GM19099 (cell line): ENCODE data around the gene GDF9.
A peak's percentile ranks its signal among the peaks of the same experiment; 100 is the strongest.

Experiments used
- POLR2A ChIP-seq: IDR thresholded peaks from 3 replicates; pipeline ENCODE4 v1.6.1; 2011; ENCODE audit warnings: low read depth; ENCODE audit not compliant: insufficient read length; ENCODE audit errors: extremely low read depth

GDF9 gene, protein sequence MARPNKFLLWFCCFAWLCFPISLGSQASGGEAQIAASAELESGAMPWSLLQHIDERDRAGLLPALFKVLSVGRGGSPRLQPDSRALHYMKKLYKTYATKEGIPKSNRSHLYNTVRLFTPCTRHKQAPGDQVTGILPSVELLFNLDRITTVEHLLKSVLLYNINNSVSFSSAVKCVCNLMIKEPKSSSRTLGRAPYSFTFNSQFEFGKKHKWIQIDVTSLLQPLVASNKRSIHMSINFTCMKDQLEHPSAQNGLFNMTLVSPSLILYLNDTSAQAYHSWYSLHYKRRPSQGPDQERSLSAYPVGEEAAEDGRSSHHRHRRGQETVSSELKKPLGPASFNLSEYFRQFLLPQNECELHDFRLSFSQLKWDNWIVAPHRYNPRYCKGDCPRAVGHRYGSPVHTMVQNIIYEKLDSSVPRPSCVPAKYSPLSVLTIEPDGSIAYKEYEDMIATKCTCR

DNA sequence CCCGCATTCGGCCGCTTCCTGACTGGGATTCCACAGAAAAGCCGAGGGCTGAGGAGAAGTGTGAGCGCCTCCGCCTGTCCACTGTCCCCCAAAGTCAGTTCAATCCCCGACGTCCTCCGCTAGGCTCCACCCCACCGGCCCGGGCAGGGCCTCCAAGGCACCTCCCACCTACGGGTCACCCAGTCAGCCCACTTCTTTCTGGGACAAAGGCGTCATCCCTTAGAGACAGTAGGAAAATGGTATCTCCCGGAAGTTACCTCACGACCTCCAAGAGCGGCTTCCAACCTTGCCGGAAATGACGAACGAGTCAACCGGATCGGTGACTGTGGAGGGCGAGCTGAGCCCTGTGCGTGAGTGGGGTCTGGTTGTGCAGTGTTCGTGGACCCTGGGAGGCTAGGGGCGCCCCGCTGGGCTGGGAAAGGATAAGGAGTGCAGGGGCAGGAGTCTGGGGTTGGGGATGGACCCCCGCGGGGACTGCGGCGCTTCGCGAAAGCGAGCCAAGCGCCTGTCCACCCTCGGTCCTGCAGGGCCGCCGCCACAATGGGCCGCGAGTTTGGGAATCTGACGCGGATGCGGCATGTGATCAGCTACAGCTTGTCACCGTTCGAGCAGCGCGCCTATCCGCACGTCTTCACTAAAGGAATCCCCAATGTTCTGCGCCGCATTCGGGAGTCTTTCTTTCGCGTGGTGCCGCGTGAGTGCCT, at the start of gene GDF9, which contains the start of gene UQCRQ:
Gene GDF9 (minus strand): TSS at position 128 of the 704 bp plus-strand sequence. CDS start 1,936 bp downstream, outside the sequence.
Gene UQCRQ (plus strand): TSS at position 301 of the 704 bp plus-strand sequence. CDS start 240 bp downstream, at position 541.
- TF ChIP-seq POLR2A = peak; percentile 97

DNA sequence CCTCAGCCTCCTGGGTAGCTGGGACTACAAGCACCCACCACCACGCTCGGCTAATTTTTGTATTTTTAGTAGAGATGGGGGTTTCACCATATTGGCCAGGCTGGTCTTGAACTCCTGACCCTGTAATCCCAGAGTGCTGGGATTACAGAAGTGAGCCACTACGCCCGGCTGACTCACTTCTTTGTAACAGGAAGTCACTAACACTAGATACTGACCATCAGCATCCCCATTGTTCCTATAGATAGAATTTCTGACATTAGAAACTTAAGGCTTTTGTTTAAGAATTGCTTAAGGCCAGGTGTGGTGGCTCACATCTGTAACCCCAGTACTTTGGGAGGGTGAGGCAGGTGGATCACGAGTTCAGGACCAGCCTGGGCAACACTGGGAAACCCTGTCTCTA, 49.4 kb upstream of the GDF9 start:
- no peak for TF ChIP-seq POLR2A

DNA sequence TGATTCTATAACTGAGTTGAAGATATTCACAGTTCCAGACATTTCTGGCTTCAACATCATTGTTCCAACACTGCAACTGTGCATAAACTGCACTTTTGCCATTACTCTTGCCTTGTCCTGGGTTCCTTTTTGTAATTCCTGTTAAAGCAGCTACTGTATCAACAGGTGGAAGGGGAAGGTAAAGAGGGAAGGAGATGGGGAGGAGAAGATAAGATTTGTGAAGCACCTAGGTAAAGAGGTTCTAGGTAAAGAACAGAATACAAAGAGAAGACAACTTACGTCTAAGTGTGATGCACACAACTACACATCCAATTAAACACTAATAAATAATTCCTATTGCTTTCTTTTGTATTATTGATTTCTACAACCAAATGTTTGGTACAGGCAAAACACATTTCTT, 43.4 kb upstream of the GDF9 start:
- no peak for TF ChIP-seq POLR2A

DNA sequence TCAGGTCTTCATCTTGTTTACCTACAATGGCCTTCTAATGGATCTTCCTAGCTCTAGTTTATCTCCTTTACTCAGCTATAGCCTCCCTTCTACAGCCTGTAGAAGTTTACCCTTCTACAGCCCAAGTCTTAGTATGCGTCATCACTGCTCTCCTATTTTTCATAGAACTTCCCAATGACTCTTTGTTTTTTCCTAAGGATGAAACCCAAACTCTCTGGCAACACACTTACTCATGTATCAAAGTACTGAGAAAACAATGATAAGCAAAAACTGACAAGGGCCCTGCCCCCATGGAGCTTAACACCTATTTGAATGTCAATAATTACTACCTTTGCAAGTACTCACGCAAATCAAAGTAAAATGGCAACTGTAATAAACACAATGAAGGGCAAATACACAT, 40.9 kb upstream of the GDF9 start:
- TF ChIP-seq POLR2A = no peak

DNA sequence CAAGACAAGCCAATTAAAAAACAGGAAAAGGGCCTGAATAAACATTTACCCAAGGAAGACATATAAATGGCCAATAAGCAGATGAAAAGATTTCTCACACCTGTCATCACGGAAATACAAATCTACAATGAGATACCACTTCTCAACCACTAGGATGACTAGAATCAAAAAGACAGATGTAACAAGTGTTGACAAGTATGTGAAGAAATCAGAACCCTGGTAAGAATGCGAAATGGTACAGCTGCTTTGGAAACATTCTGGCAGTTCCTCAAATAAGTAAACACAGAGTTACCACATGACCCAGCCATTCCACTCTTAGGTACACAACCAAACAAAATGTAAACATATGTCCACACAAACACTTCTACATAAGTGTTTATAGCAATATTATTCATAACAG, 39.7 kb upstream of the GDF9 start:
- no peak for TF ChIP-seq POLR2A

DNA sequence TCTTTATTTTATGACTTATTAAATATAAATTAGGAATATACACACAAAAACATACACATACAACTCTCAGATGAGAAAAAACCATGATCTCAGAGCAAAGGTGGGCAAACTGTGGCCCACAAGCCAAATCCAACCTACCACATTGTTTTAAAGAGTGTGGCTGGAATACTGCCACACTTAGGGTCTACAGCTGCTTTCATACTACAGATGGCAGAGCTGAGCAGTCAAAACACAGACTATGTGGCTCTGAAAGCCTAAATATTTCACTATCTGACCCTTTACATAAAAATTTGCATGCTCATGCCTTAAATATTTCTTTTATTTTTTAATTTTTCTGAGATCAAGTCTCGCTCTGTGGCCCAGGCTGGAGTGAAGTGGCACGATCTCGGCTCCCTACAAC, 35.5 kb upstream of the GDF9 start:
- TF ChIP-seq POLR2A = no peak

DNA sequence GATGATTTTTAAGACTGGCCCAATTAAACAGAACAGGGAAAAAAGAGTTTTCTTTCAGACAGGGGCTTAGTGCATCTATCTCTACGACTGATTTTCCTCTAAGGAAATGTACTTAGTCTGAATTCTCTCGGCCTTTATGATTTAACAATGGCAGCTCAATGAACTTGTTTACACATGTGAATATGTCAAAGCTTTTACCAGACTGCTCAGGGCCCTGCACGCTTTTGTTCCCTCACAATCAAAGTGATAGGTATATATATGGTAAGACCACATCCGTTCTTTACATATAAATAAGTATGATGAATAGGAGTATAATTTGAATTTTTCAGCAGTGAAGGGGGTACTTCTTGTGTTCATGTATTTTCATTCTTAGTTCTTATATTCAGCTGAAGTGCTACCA, 34.8 kb upstream of the GDF9 start:
- TF ChIP-seq POLR2A = no peak

DNA sequence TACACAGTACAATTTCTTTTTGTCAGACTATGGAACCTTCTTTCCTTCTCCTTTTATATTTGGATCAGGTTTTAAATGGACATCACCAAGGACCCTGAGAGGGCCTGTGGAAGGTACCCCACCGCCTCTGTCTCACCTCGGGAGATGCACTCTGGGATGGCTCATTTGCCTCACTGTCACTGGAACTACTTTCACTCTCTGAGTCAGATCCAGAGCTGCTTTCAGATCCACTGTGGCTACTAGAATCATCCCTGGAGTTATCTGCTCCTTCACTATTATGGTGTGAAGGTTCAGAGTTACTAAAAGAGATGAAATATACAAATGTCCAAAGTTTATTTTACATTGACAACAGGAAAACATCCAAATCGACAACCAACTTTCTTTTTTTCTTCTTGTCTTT, 31.8 kb upstream of the GDF9 start:
- no peak for TF ChIP-seq POLR2A

DNA sequence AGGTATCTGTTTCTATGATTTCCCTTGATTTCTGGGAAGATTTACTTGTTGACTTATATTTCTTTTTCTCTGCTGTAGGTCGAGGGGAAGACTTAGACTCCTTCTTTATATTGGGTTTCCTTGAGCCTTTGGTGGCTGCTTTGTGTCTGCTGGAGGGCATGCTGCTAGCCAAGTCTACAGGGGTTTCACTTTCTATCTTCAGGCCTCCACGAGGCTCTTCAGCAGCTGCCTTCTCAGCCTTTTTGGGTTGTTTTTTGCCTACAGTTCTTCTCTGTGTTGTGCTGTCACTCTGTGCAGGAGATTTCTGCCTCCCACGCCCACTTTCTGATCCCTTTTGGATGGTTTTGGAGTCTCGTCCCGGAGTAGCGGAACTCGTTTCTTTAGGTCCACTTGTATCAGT, 30.4 kb upstream of the GDF9 start:
- no peak for TF ChIP-seq POLR2A

DNA sequence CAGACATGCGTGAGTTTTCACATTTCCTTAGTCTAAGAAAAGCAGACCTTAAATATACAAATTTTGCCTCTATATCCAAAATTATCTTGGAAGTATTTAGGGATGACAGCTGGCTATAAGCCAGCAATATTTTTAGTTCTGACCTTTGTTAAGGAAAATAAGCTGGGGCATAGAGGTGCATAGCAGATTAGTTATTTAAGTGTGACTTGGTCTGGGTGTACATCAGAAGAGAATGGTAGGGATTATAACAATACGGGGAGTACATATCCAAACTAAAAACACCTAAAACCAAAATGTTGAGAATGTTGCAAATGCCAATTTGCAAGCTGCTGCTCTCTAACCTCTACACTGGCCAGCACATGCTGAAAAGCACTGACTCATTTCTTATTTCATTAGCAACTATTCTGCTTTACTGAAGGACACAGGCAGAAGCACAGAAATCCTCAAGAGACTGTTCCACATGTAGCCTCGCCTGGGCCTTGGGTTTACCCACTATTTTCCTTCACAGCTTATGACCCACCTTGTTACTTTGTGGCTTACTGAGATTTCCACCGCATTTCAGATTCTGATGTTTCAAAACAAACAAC, 29.5 kb upstream of the GDF9 start:
- no peak for TF ChIP-seq POLR2A

DNA sequence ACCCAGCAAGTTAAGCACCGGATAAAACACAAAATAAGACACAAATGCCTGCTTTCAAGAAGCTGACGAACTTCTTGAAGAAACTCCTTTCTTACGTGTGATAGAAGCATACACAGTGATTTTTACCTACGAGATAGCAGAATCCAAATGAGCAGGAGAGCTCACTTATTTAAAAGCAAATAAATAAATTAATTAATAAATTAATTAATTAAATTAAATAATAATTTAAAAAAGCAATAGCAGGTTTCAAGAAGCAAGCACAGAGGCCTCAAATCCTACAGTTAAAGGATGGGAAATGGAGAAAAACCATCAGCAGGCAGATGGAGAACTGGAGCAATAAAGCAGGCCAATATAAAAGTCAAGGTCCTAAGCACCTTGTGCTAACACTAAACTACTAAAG, 24.5 kb upstream of the GDF9 start:
- TF ChIP-seq POLR2A = no peak

DNA sequence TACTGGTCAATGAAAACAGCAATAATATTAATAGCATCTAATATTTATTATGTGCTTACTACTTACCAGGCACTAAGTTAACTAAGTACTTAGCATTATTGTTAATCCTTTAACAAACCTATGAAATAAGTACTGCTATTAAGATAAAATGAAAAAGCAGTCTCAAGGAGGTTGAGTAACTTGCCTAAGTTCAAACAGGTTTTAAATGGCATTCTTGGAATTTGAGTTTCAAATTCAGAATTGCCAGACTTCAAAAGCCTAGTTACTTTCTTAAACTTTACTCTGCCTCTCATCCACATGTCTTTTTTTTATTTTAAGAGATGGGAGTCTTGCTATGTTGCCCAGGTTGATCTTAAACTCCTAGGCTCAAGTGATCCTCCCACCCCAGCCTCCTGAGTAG, 23.2 kb upstream of the GDF9 start:
- no peak for TF ChIP-seq POLR2A

DNA sequence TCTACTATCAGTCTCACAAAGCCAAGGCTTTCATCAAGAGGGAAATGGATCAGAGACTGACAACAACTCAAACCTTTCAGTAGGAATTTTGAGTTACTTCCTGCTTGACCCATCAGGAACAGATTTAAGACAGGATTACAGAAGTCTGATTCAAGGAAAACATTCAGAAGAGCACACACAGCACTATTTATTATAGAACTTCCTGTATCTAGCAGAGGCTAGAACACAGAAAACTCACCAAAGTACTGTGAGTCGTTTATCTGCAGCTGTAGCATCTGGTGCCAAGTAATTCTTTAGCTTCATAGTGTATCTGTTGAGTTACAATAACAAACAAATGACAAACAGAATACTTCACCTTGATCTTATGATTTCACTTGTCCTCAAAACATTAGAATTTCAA, 21.0 kb upstream of the GDF9 start:
- TF ChIP-seq POLR2A = no peak

DNA sequence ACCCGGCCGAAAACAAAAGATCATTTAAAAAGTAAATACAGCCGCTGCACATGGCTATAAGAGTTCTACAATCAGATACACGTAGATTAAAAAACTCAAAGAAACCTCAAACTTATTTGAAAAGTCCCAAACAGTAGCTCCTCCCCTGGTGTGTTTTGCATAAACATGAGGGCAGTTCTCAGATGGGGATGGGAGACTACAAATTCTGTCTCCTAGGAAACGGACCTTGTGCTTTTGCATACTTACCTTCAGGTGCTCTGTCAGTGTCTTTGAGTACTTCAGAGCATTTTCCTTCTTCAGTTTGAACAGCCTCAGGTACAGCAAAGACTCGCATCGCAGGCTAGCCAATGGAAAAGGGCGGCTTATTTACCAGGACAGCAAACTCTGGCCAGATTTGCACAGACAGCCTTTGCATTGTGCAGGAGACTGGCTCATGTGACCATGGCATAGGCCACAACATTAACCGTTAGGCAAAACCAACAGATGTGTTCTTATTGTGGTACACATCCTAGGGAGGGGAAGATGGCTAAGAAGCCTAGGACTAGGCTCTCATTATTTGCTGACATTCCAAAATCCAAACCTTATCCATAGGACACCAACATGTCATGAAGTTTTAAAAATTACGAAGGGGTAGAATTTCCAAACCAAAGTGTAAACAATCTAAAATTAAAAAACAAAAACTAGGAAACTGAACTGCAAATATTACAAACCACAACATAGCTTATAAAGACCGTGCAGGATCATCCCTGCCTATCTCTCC, 20.0 kb upstream of the GDF9 start:
- no peak for TF ChIP-seq POLR2A

DNA sequence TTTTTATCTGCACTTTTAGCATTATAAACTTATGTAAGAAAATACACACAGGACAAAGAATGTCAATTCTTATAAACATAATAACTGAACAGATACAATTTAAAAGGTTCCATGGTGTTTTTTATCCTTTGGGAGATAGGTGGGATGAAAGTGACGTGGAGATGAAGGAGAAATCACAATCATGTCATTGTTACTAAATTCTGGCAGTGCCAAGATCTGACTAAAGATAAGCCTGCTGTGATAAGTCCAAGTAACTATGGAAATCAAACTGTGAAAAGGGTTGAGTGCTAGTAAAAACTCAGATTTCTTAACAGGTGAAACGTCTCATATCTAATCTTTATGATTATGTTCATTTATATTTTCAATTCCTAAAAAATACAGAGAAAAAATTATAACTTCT, 18.3 kb upstream of the GDF9 start:
- no peak for TF ChIP-seq POLR2A

DNA sequence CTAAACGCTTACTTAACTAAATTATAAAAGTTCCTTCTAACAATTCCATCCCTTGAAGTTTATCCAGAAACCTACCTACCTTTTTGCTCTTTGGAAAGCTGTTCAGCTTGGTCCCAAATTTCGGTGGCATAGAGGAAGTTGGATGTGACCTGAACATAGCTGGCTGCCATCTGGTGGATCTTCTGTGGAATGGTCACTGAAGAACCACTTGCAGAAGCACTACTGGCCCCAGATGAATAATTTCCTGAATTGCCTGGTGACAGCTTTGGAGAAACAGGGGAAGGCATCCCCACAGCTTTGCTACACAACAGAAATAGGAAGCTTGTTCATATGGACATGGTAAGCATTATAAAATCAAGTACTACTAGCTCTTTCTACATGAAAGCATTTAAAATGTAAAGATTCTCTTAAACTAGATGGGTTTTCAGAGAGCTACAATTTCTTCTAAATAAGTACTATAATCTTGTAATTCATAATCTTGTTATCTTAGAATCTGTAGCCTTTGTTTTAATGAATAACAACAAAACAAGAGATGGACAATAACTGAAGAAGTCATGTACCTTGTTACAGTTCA, 17.1 kb upstream of the GDF9 start:
- no peak for TF ChIP-seq POLR2A

DNA sequence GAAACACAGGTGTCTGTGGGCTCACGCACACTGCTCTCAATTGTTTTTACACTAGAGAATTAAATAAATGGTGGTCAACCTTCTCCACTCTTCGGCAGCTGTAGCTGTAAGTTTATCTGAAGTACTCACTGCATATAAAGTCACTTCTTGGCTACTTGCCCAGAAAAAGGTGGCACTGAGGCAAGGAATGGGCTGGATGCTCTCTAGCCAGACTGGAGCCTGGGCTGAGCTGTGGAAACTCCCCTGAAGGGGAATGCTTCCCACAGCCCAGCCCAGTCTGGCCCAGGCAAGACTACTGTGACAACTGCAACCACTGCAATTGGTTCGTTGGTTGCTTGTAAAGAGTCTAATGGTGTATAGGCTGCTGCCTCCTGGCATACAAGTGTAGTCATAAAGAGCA, 11.7 kb upstream of the GDF9 start:
- no peak for TF ChIP-seq POLR2A
